IPS DF 6.9 (cell line): ENCODE measurements around the gene CD164.

ENCODE experiments used
- DNase-seq: peaks from one replicate; pipeline ENCODE4 v3.0.0-alpha.2; 2013; ENCODE audit warnings: low read depth, low spot score
- H3K27ac ChIP-seq: one replicate; pipeline ENCODE4 v1.5.1; 2013; ENCODE audit warnings: low read length, control low read depth
- H3K27me3 ChIP-seq: 2 replicates; pipeline ENCODE4 v1.6.1; 2013; ENCODE audit warnings: mild to moderate bottlenecking, low read length; ENCODE audit not compliant: control insufficient read depth, insufficient read depth
- H3K36me3 ChIP-seq: 2 replicates; pipeline ENCODE4 v1.6.1; 2013; ENCODE audit warnings: low read length; ENCODE audit not compliant: control insufficient read depth, insufficient read depth
- H3K4me1 ChIP-seq: 2 replicates; pipeline ENCODE4 v1.6.1; 2013; ENCODE audit warnings: low read length; ENCODE audit not compliant: control insufficient read depth, insufficient read depth
- H3K4me3 ChIP-seq: 2 replicates; pipeline ENCODE4 v1.5.1; 2013; ENCODE audit warnings: mild to moderate bottlenecking, low read length
- H3K9me3 ChIP-seq: 2 replicates; pipeline ENCODE4 v1.6.1; 2013; ENCODE audit warnings: low read length, inconsistent platforms; ENCODE audit not compliant: control insufficient read depth, insufficient read depth
- WGBS: extraction: QIAGEN DNeasy Blood & Tissue Kit; methylation state at CpG from one replicate; pipeline ENCODE4 v1.1.7; 2013; ENCODE audit warnings: mixed read lengths, missing lambda C conversion rate; ENCODE audit not compliant: insufficient read length, insufficient coverage; 5-methylcytosine and 5-hydroxymethylcytosine counted together

CD164 gene

GRCh38 chr6:109381747-109382575 lies at the start of gene CD164:
Gene CD164, minus strand, starts transcription at chr6:109382467. Its CDS starts 89 bp downstream, at chr6:109382378.
- Histone ChIP-seq H3K27me3 (no peaks in the 10 kb centered on the region), H3K27ac (no peak within 1 kb of the TSS), H3K4me1 (no peaks in the 10 kb centered on the region), H3K4me3 (peak within 1 kb of the TSS; percentile 98), H3K36me3 (peaks cover 2% of the 10 kb centered on the region; the same call in 1 of the 2 replicates), H3K9me3 (no peaks in the 10 kb centered on the region)
- WGBS, result no CpG with 5 or more reads among the region's 93 CpGs
- peak; percentile 71 for DNase-seq

- no peaks in the 10 kb centered on the region for H3K27me3 ChIP-seq
- H3K4me1 ChIP-seq, result no peaks in the 10 kb centered on the region
- WGBS, result no CpG with 5 or more reads among the region's 3 CpGs
- H3K9me3 ChIP-seq, result no peaks in the 10 kb centered on the region
- H3K36me3 ChIP-seq, result no peaks in the 10 kb centered on the region
- no peak overlapping the region for H3K27ac ChIP-seq
- no peak overlapping the region for H3K4me3 ChIP-seq
- DNase-seq, result no peak
Observed at GRCh38 chr6:109429496-109429895, 47.2 kb upstream of the CD164 start.

DNA sequence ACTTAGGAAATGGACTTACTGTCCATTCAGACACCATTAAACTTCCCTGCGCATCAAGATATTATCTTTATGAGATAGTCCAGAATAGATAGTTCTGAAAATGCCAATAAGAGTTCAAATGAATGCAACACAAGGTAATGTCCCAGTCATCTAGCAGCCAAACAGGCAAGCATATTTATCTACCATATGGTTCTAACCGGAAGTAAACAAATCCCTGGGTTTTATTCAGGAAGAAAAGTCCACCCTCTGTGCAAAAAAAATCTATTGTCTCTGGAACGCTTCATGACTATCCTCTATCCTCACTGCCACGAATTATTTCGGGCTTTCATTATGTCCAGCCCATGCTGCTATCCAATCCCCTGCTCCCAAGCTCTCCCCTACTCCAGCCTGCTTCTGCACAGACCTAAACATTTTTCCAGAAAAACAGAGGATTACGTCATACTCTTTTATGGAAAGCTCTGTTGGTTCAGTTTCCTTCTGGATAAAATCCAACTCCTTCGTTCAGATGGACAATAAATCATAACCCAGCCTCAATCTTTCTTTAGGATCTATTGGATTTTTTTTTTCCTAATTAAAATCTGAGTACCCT lies 46.7 kb upstream of the CD164 start:
- Histone ChIP-seq H3K4me1 (0 out of 2 replicates have a peak, but pooled peaks cover 1% of the 10 kb centered on the region), H3K27ac (no peak overlapping the region), H3K9me3 (no peaks in the 10 kb centered on the region), H3K36me3 (no peaks in the 10 kb centered on the region), H3K4me3 (no peak overlapping the region), H3K27me3 (no peaks in the 10 kb centered on the region)
- no peak for DNase-seq
- WGBS, result no CpG with 5 or more reads among the region's 7 CpGs

DNA sequence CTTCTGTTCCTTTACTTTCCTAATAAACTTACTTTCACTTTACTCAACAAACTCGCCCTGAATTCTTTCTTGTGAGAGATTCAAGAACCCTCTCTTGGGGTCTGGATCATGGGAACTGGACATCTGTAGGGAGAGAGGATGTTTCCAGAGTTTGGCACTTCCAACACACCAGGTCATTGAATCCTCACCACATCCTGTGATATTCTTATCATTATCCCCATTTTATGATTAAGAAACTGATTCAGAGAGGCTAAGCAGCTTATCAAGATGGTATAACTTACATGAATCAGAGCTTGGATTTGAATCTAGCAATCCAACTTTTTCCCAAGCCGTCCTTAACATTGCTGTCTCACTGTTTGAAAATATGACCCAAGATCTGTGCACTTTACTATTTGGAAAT lies 42.7 kb upstream of the CD164 start:
- Histone ChIP-seq H3K27me3 (no peaks in the 10 kb centered on the region), H3K27ac (no peak overlapping the region), H3K9me3 (no peaks in the 10 kb centered on the region), H3K4me3 (no peak overlapping the region), H3K4me1 (0 out of 2 replicates have a peak, but pooled peaks cover 1% of the 10 kb centered on the region), H3K36me3 (no peaks in the 10 kb centered on the region)
- no CpG with 5 or more reads among the region's 2 CpGs for WGBS
- DNase-seq, result no peak

DNA sequence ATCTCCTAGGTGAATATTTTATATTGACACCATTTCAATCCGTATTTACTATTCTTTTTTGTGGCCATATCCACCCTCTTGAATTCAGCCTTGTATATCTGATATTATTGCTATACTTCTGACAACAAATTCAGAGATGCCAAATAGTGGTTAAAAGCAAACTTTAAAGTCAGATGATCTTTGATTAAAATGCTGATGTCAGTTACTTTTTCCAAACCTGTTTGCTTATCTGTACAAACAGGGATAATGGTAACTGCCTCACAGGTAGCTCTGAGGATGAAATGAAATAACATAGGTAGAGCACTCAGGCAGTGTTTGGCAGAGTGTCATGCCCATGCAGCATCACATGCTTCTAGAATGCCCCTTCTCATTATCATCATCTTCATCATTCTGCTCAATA lies 38.9 kb upstream of the CD164 start:
- no peaks in the 10 kb centered on the region for H3K27me3 ChIP-seq
- DNase-seq, result no peak
- H3K4me1 ChIP-seq, result 0 out of 2 replicates have a peak, but pooled peaks cover 1% of the 10 kb centered on the region
- no peak overlapping the region for H3K4me3 ChIP-seq
- no CpG with 5 or more reads among the region's 1 CpG for WGBS
- H3K27ac ChIP-seq, result no peak overlapping the region
- H3K9me3 ChIP-seq, result no peaks in the 10 kb centered on the region
- no peaks in the 10 kb centered on the region for H3K36me3 ChIP-seq

DNA sequence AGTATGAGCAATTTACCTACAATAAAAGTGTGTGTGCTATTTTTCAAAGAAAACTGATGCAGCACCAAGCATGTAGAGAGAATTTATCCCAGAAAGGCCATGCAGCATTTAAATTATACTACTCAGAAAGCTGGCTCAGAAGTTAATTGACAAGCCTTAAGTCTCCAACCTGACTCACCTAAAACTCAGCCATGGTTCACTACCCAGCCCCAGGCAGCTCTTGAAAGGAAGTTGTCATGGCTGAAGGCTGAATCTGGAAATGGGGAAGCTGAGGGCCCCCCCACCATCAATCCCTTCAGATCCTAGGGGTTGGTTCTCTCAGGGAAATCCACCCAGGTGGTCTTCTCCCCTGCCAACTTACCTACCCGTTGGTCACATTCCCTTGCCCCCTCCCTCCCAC lies 38.5 kb upstream of the CD164 start:
- 0 out of 2 replicates have a peak, but pooled peaks cover 1% of the 10 kb centered on the region for H3K4me1 ChIP-seq
- no peaks in the 10 kb centered on the region for H3K36me3 ChIP-seq
- no peak overlapping the region for H3K27ac ChIP-seq
- no peak overlapping the region for H3K4me3 ChIP-seq
- no peaks in the 10 kb centered on the region for H3K27me3 ChIP-seq
- no CpG with 5 or more reads among the region's 1 CpG for WGBS
- no peak for DNase-seq
- no peaks in the 10 kb centered on the region for H3K9me3 ChIP-seq

GRCh38 chr6:109417646-109418045 lies 35.4 kb upstream of the CD164 start:
- WGBS, result no CpG with 5 or more reads among the region's 4 CpGs

GRCh38 chr6:109411034-109411433 lies 28.8 kb upstream of the CD164 start:
- DNase-seq, result no peak
- no CpG with 5 or more reads among the region's 2 CpGs for WGBS
- no peaks in the 10 kb centered on the region for H3K9me3 ChIP-seq
- no peaks in the 10 kb centered on the region for H3K4me1 ChIP-seq
- H3K4me3 ChIP-seq, result no peak overlapping the region
- H3K27ac ChIP-seq, result no peak overlapping the region
- no peaks in the 10 kb centered on the region for H3K36me3 ChIP-seq
- no peaks in the 10 kb centered on the region for H3K27me3 ChIP-seq

More at GRCh38 chr6:109417646-109418045, 35.4 kb upstream of the CD164 start:
- no peaks in the 10 kb centered on the region for H3K9me3 ChIP-seq
- no peak for DNase-seq
- no peak overlapping the region for H3K27ac ChIP-seq
- H3K27me3 ChIP-seq, result no peaks in the 10 kb centered on the region
- H3K4me3 ChIP-seq, result no peak overlapping the region
- no peaks in the 10 kb centered on the region for H3K4me1 ChIP-seq
- no peaks in the 10 kb centered on the region for H3K36me3 ChIP-seq

- H3K27ac ChIP-seq, result no peak overlapping the region
- no peak for DNase-seq
- H3K4me1 ChIP-seq, result no peaks in the 10 kb centered on the region
- no peak overlapping the region for H3K4me3 ChIP-seq
- H3K36me3 ChIP-seq, result no peaks in the 10 kb centered on the region
- WGBS, result no CpG with 5 or more reads among the region's 4 CpGs
- no peaks in the 10 kb centered on the region for H3K27me3 ChIP-seq
- no peaks in the 10 kb centered on the region for H3K9me3 ChIP-seq
Observed at GRCh38 chr6:109406196-109406595, 23.9 kb upstream of the CD164 start.

- Histone ChIP-seq H3K4me3 (no peak overlapping the region), H3K4me1 (no peaks in the 10 kb centered on the region), H3K27ac (no peak overlapping the region), H3K9me3 (no peaks in the 10 kb centered on the region), H3K36me3 (no peaks in the 10 kb centered on the region), H3K27me3 (no peaks in the 10 kb centered on the region)
- no CpG with 5 or more reads among the region's 4 CpGs for WGBS
- DNase-seq, result no peak
Observed at GRCh38 chr6:109397020-109397419, 14.8 kb upstream of the CD164 start.
